HCT116 (cell line): ENCODE results near the gene IRAK4. TPM values are rescaled to one million over a fixed set of nuclear protein-coding genes. Genes with fewer than 3 reads are reported as not detected.

Experiments
- ATAC-seq: fragments of 200-7000 bp; cut with Tn5 transposase; 2 replicates; pipeline ENCODE4 v1.9.1; 2020; ENCODE audit warnings: mild to moderate bottlenecking, moderate library complexity
- BruUV-seq: library from RNA; stranded (reverse); fragments of 400-500 nt; replicated peaks from 2 replicates; lab custom pipeline; 2021; lab: Mats Ljungman, UMichigan
- CTCF ChIA-PET: fragments of 300-600 bp; sonication (Branson Sonifier 250); formaldehyde crosslinking; loops from one replicate; lab custom pipeline; 2021; ENCODE audit warnings: antibody characterized with exemption; lab: Charles Lee
- POLR2A ChIA-PET: fragments of 300-600, 350-600 bp; sonication (Branson Sonifier 250); formaldehyde crosslinking; loops from one replicate; lab custom pipeline; 2021; ENCODE audit warnings: antibody characterized with exemption; lab: Charles Lee
- RAD21 ChIA-PET, 2 experiments: fragments of 300-600 bp; sonication (Branson Sonifier 250); formaldehyde crosslinking; loops; one replicate each; lab custom pipeline; 2023; ENCODE audit warnings: low total read pairs in 2 of 2; ENCODE audit not compliant: uncharacterized antibody in 2 of 2, unreplicated experiment in 2 of 2, low non-redundant PET in 1 of 2; lab: Charles Lee
- DNase-seq: peaks from one replicate; pipeline ENCODE4 v3.0.0-alpha.2; 2010; ENCODE audit warnings: low read depth, low spot score
- H2AFZ ChIP-seq: fragments of 200-600 bp; shearing (Covaris generic), sonication (generic); 2 replicates; pipeline ENCODE4 v1.6.1; 2017; ENCODE audit warnings: low read depth, mixed run types, mixed read lengths, antibody characterized with exemption, low read length; ENCODE audit not compliant: poor library complexity, severe bottlenecking
- H3K27ac ChIP-seq: 2 replicates; pipeline ENCODE4 v1.5.1; 2012; ENCODE audit warnings: low read depth, low read length
- H3K27me3 ChIP-seq: fragments of 200-600 bp; sonication (generic); 2 replicates; pipeline ENCODE4 v1.6.1; 2016; ENCODE audit warnings: mixed run types, low read length, mixed read lengths; ENCODE audit not compliant: insufficient read depth
- H3K36me3 ChIP-seq, 2 experiments: fragments of 200-500 bp in 1 of 2; fragments of 200-600 bp in 1 of 2; sonication (Bioruptor generic) in 1 of 2; sonication (generic) in 1 of 2; 2 replicates each; pipeline versions ENCODE4 v1.5.1 to v1.6.1; 2014 to 2016; ENCODE audit warnings: low read length in 2 of 2, inconsistent platforms in 1 of 2, mixed read lengths in 1 of 2, mixed run types in 1 of 2; ENCODE audit not compliant: insufficient read depth in 2 of 2, control insufficient read depth in 1 of 2
- H3K4me1 ChIP-seq, 2 experiments: fragments of 200-600 bp in 1 of 2; sonication (generic) in 1 of 2; 2 replicates each; pipeline versions ENCODE4 v1.5.1 to v1.6.1; 2012 to 2017; ENCODE audit warnings: low read length in 2 of 2, inconsistent platforms in 1 of 2, mild to moderate bottlenecking in 1 of 2, mixed read lengths in 1 of 2, mixed run types in 1 of 2, moderate library complexity in 1 of 2; ENCODE audit not compliant: insufficient read depth in 2 of 2, control insufficient read depth in 1 of 2
- H3K4me2 ChIP-seq: fragments of 200-600 bp; sonication (generic); 2 replicates; pipeline ENCODE4 v1.6.1; 2017; ENCODE audit warnings: mixed run types, low read length, mixed read lengths
- H3K4me3 ChIP-seq, 2 experiments: fragments of 200-600 bp in 1 of 2; sonication (generic) in 1 of 2; replicated peaks in 1 of 2; 2 replicates each; pipeline ENCODE4 v1.5.1; 2011 to 2016; ENCODE audit warnings: low read length in 2 of 2, control low read depth in 1 of 2, low read depth in 1 of 2, mild to moderate bottlenecking in 1 of 2, mixed read lengths in 1 of 2, mixed run types in 1 of 2
- H3K79me2 ChIP-seq: fragments of 200-600 bp; sonication (generic); 2 replicates; pipeline ENCODE4 v1.6.1; 2017; ENCODE audit warnings: mild to moderate bottlenecking, mixed run types, low read length, moderate library complexity, mixed read lengths; ENCODE audit not compliant: insufficient read depth
- H3K9ac ChIP-seq: fragments of 200-600 bp; sonication (generic); 2 replicates; pipeline ENCODE4 v1.6.1; 2016; ENCODE audit warnings: low read length, mixed read lengths
- H3K9me2 ChIP-seq: fragments of 200-600 bp; sonication (generic), shearing (Covaris generic); 2 replicates; pipeline ENCODE4 v1.6.1; 2017; ENCODE audit warnings: mixed run types, mild to moderate bottlenecking, moderate library complexity; ENCODE audit not compliant: insufficient read depth
- H3K9me3 ChIP-seq, 2 experiments: fragments of 200-500 bp in 1 of 2; fragments of 200-600 bp in 1 of 2; sonication (Bioruptor generic) in 1 of 2; sonication (generic) in 1 of 2; 2 replicates each; pipeline ENCODE4 v1.6.1; 2014 to 2017; ENCODE audit warnings: low read length in 2 of 2, mixed read lengths in 2 of 2, inconsistent platforms in 1 of 2, low read depth in 1 of 2, mild to moderate bottlenecking in 1 of 2, mixed run types in 1 of 2, moderate library complexity in 1 of 2; ENCODE audit not compliant: control insufficient read depth in 1 of 2, insufficient read depth in 1 of 2
- H4K20me1 ChIP-seq: fragments of 200-600 bp; sonication (generic), shearing (Covaris generic); 2 replicates; pipeline ENCODE4 v1.6.1; 2017; ENCODE audit warnings: mixed run types, mild to moderate bottlenecking, moderate library complexity; ENCODE audit not compliant: insufficient read depth
- FOSL1 ChIP-seq: IDR thresholded peaks from 2 replicates; pipeline ENCODE4 v1.6.1; 2012; ENCODE audit warnings: low read depth
- RAD21 ChIP-seq: IDR thresholded peaks from 2 replicates; pipeline ENCODE4 v1.6.1; 2012; ENCODE audit warnings: low read depth, mild to moderate bottlenecking
- YY1 ChIP-seq: IDR thresholded peaks from 2 replicates; pipeline ENCODE4 v1.6.1; 2011; ENCODE audit warnings: low read length, low read depth, moderate library complexity, mild to moderate bottlenecking; ENCODE audit not compliant: insufficient replicate concordance; ENCODE audit errors: extremely low read depth
- ZNF274 ChIP-seq: fragments of 200-500 bp; sonication (Bioruptor generic); IDR thresholded peaks from 2 replicates; pipeline ENCODE4 v1.6.1; 2014; ENCODE audit warnings: mild to moderate bottlenecking, low read depth, low read length, inconsistent platforms
- intact Hi-C: fragments of 100-400 bp; cut with micrococcal nuclease; formaldehyde crosslinking; loops from 2 replicates; pipeline ENCODE4 v1.10.0; 2022
- total RNA-seq: library from RNA; stranded (reverse); gene quantifications from one replicate; pipeline ENCODE4 v1.2.1, GENCODE V29; 2021; ENCODE audit not compliant: unreplicated experiment
- TF ChIP-seq, protein P1 (sequence below): IDR thresholded peaks from 2 replicates; pipeline ENCODE4 v1.6.1; 2012
- TF ChIP-seq, protein P2 (sequence below): IDR thresholded peaks from 2 replicates; pipeline ENCODE4 v1.6.1; 2012
- TF ChIP-seq, protein P3 (sequence below): IDR thresholded peaks from 2 replicates; pipeline ENCODE4 v1.6.1; 2011; ENCODE audit warnings: mild to moderate bottlenecking, low read length, moderate library complexity; ENCODE audit not compliant: insufficient replicate concordance; ENCODE audit errors: extremely low read depth

IRAK4 gene
- total RNA-seq, 1 experiment from 2014 or later, result 6.9 TPM

DNA sequence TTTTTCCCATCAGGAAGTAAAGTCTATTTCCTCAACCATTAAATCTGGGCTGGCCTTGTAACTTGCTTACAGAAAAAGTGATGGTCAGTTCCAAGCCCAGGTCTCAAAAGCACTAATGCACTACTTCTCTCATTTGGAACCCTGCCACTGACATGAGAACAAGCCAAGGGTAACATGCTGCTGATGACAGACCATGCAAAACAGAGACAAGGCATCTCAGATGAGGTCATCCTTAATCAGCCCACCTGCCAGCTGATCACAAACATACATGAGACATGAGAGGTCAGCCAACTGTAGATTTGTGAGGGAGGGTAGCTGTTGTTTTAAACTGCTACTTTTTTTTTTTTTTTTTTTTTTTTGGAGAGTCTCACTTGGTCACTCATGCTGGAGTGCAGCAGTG is 31.2 kb downstream of the IRAK4 start:
- no peaks in the 10 kb centered on the region for H3K27me3 ChIP-seq
- intact Hi-C loops, result no loop called here
- no peaks in the 10 kb centered on the region; a peak in 1 of 4 replicates for H3K36me3 ChIP-seq
- no peak overlapping the region for H3K27ac ChIP-seq
- DNase-seq (no peak), ATAC-seq (no peak)
- TF ChIP-seq FOSL1, result no peak
- TF ChIP-seq ZNF274, result no peak
- TF ChIP-seq, protein P1, sequence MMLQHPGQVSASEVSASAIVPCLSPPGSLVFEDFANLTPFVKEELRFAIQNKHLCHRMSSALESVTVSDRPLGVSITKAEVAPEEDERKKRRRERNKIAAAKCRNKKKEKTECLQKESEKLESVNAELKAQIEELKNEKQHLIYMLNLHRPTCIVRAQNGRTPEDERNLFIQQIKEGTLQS, result no peak
- TF ChIP-seq, protein P2, sequence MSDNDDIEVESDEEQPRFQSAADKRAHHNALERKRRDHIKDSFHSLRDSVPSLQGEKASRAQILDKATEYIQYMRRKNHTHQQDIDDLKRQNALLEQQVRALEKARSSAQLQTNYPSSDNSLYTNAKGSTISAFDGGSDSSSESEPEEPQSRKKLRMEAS, result no peak
- TF ChIP-seq, protein P3, sequence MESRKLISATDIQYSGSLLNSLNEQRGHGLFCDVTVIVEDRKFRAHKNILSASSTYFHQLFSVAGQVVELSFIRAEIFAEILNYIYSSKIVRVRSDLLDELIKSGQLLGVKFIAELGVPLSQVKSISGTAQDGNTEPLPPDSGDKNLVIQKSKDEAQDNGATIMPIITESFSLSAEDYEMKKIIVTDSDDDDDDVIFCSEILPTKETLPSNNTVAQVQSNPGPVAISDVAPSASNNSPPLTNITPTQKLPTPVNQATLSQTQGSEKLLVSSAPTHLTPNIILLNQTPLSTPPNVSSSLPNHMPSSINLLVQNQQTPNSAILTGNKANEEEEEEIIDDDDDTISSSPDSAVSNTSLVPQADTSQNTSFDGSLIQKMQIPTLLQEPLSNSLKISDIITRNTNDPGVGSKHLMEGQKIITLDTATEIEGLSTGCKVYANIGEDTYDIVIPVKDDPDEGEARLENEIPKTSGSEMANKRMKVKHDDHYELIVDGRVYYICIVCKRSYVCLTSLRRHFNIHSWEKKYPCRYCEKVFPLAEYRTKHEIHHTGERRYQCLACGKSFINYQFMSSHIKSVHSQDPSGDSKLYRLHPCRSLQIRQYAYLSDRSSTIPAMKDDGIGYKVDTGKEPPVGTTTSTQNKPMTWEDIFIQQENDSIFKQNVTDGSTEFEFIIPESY, result no peak
- no peak for TF ChIP-seq RAD21
- no peak for TF ChIP-seq YY1
- H3K9me3 ChIP-seq, result no peaks in the 10 kb centered on the region
- H3K9ac ChIP-seq, result no peak overlapping the region
- no peak overlapping the region for H3K4me3 ChIP-seq
- ChIA-PET CTCF (no interaction called here), POLR2A (no interaction called here), RAD21 (interaction anchor here in 1 of 2 experiments (0.7 kb wide), 1 partner anchor 73 kb away, joined by 12 read pairs; no protein-coding TSS in a partner anchor)
- no peaks in the 10 kb centered on the region for H3K4me1 ChIP-seq
- H3K4me2 ChIP-seq, result no peak overlapping the region
- BruUV-seq, result no TSS peak
- no peak overlapping the region for H2AFZ ChIP-seq
- no peaks in the 10 kb centered on the region for H3K9me2 ChIP-seq
- no peaks in the 10 kb centered on the region for H3K79me2 ChIP-seq
- H4K20me1 ChIP-seq, result no peaks in the 10 kb centered on the region
